ENCODE data around the gene CORO1C. TPM values are rescaled to one million over a fixed set of nuclear protein-coding genes. Genes with fewer than 3 reads are reported as not detected.
A peak's percentile ranks its signal among the peaks of the same experiment; 100 is the strongest.

CORO1C gene
- polyA plus RNA-seq, 1 of the 3 experiments (the other 2 are of a cell fraction), result 150 TPM

DNA sequence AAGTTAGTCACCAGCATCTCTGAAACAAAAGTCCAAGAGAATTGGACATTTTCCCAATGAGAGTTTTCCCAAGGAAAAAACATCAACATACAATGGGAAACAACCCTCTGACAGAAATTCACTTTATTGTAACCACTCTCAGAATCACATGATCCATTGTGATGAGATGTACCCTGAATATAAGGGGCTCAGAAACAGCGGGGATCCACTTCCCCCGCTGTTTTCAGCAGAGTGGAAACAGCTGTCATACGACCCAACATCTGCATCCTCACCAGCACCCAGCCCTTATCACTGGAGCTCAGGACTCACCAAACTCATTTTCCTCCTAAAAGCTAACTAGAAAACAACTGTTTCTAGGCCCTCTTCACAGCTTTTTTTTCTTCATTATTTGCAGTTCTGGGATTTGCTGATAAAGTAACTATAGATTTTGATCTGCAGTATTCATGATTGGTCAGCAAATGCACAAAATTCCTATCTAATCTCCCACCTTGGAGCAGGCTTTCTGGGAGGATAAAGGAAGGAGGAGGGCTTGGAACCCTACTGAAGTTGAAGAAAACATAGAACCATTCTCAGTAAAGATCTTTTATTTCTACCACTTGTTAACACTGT is 31.3 kb downstream of the CORO1C start:
- CTCF ChIA-PET, result interaction anchor here (0.6 to 1.0 kb wide), 4 partner anchors 11 to 103 kb away, joined by 3 read pairs; no protein-coding TSS in a partner anchor
- no peaks in the 10 kb centered on the region for H3K9me3 ChIP-seq
- H3K4me2 ChIP-seq, result no peak overlapping the region
- no peak overlapping the region for H3K9ac ChIP-seq
- peak overlapping the region; percentile 14 to 35; a peak in 3 of 4 replicates for H3K27ac ChIP-seq (ENCODE audit: low read depth in 2 of 2, low read length in 1 of 2)
- peaks cover 66% of the 10 kb centered on the region for H4K20me1 ChIP-seq (ENCODE audit: insufficient read depth)
- peaks cover 52% of the 10 kb centered on the region for H3F3A ChIP-seq (replicated peaks; ENCODE audit: insufficient read depth)
- H3K36me3 ChIP-seq (replicated peaks in 1 of 2; ENCODE audit: control insufficient read depth in 1 of 2, insufficient read depth in 2 of 2, low read length in 1 of 2), result peaks cover 44 to 67% of the 10 kb centered on the region in 2 experiments
- H3K4me1 ChIP-seq (ENCODE audit: control insufficient read depth in 1 of 2, insufficient read depth in 2 of 2, low read depth in 1 of 2, low read length in 1 of 2), result peaks cover 38 to 65% of the 10 kb centered on the region in 2 experiments
- 97% methylated on average over 3 of the region's 3 CpGs for WGBS (ENCODE audit: low lambda C conversion rate)
- peaks cover 100% of the 10 kb centered on the region for H3K79me2 ChIP-seq (ENCODE audit: insufficient read depth)
- H3K9me2 ChIP-seq, result no peaks in the 10 kb centered on the region
- H2AFZ ChIP-seq (ENCODE audit: low read depth), result no peak overlapping the region
- POLR2A ChIA-PET, result no interaction called here
- H3K27me3 ChIP-seq (ENCODE audit: insufficient read depth), result no peaks in the 10 kb centered on the region
- TF ChIP-seq CHD2 (IDR thresholded peaks at IDR 0.05; ENCODE audit: low read length, partially characterized antibody), result no peak
- TF ChIP-seq, protein P1, sequence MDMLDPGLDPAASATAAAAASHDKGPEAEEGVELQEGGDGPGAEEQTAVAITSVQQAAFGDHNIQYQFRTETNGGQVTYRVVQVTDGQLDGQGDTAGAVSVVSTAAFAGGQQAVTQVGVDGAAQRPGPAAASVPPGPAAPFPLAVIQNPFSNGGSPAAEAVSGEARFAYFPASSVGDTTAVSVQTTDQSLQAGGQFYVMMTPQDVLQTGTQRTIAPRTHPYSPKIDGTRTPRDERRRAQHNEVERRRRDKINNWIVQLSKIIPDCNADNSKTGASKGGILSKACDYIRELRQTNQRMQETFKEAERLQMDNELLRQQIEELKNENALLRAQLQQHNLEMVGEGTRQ (IDR thresholded peaks at IDR 0.05; ENCODE audit: borderline replicate concordance, low read depth, low read length), result no peak
- TF ChIP-seq, protein P2, sequence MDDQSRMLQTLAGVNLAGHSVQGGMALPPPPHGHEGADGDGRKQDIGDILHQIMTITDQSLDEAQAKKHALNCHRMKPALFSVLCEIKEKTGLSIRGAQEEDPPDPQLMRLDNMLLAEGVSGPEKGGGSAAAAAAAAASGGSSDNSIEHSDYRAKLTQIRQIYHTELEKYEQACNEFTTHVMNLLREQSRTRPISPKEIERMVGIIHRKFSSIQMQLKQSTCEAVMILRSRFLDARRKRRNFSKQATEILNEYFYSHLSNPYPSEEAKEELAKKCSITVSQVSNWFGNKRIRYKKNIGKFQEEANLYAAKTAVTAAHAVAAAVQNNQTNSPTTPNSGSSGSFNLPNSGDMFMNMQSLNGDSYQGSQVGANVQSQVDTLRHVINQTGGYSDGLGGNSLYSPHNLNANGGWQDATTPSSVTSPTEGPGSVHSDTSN (IDR thresholded peaks at IDR 0.05), result no peak
- TF ChIP-seq RAD21 (IDR thresholded peaks at IDR 0.05; ENCODE audit: low read length), result no peak
- TF ChIP-seq, protein P3, sequence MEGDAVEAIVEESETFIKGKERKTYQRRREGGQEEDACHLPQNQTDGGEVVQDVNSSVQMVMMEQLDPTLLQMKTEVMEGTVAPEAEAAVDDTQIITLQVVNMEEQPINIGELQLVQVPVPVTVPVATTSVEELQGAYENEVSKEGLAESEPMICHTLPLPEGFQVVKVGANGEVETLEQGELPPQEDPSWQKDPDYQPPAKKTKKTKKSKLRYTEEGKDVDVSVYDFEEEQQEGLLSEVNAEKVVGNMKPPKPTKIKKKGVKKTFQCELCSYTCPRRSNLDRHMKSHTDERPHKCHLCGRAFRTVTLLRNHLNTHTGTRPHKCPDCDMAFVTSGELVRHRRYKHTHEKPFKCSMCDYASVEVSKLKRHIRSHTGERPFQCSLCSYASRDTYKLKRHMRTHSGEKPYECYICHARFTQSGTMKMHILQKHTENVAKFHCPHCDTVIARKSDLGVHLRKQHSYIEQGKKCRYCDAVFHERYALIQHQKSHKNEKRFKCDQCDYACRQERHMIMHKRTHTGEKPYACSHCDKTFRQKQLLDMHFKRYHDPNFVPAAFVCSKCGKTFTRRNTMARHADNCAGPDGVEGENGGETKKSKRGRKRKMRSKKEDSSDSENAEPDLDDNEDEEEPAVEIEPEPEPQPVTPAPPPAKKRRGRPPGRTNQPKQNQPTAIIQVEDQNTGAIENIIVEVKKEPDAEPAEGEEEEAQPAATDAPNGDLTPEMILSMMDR (IDR thresholded peaks at IDR 0.05), result no peak
- TF ChIP-seq JUND (IDR thresholded peaks at IDR 0.05), result no peak
- TF ChIP-seq RCOR1 (IDR thresholded peaks at IDR 0.05; ENCODE audit: low read length), result no peak
- TF ChIP-seq NRF1 (IDR thresholded peaks at IDR 0.05; ENCODE audit: low read depth, low read length), result no peak
- no peak for TF ChIP-seq SMC3 (IDR thresholded peaks at IDR 0.05; ENCODE audit: low read depth, low read length)
- TF ChIP-seq FOXM1 (IDR thresholded peaks at IDR 0.05; ENCODE audit: low read depth), result no peak
- TF ChIP-seq RXRA (IDR thresholded peaks at IDR 0.05; ENCODE audit: borderline replicate concordance, low read depth), result no peak
- no peak for TF ChIP-seq MXI1 (IDR thresholded peaks at IDR 0.05; ENCODE audit: low read depth, low read length)
- TF ChIP-seq, protein P4, sequence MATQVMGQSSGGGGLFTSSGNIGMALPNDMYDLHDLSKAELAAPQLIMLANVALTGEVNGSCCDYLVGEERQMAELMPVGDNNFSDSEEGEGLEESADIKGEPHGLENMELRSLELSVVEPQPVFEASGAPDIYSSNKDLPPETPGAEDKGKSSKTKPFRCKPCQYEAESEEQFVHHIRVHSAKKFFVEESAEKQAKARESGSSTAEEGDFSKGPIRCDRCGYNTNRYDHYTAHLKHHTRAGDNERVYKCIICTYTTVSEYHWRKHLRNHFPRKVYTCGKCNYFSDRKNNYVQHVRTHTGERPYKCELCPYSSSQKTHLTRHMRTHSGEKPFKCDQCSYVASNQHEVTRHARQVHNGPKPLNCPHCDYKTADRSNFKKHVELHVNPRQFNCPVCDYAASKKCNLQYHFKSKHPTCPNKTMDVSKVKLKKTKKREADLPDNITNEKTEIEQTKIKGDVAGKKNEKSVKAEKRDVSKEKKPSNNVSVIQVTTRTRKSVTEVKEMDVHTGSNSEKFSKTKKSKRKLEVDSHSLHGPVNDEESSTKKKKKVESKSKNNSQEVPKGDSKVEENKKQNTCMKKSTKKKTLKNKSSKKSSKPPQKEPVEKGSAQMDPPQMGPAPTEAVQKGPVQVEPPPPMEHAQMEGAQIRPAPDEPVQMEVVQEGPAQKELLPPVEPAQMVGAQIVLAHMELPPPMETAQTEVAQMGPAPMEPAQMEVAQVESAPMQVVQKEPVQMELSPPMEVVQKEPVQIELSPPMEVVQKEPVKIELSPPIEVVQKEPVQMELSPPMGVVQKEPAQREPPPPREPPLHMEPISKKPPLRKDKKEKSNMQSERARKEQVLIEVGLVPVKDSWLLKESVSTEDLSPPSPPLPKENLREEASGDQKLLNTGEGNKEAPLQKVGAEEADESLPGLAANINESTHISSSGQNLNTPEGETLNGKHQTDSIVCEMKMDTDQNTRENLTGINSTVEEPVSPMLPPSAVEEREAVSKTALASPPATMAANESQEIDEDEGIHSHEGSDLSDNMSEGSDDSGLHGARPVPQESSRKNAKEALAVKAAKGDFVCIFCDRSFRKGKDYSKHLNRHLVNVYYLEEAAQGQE (IDR thresholded peaks at IDR 0.05; ENCODE audit: low read depth, low read length), result no peak
- TF ChIP-seq YY1 (IDR thresholded peaks at IDR 0.05; ENCODE audit: low read depth), result no peak
- TF ChIP-seq GABPA (IDR thresholded peaks at IDR 0.05; ENCODE audit: low read depth), result no peak
- TF ChIP-seq TEAD4 (IDR thresholded peaks at IDR 0.05; ENCODE audit: borderline replicate concordance, insufficient read depth), result no peak
- no peak for TF ChIP-seq POLR2AphosphoS5 (IDR thresholded peaks at IDR 0.05; ENCODE audit: low read depth, low read length)
- no peak overlapping the region for H3K4me3 ChIP-seq (ENCODE audit: low read depth in 2 of 2, low read length in 1 of 2)
- no peak for DNase-seq
